ENCODE measurements around the gene PAQR9.

The PAQR9 gene

DNA sequence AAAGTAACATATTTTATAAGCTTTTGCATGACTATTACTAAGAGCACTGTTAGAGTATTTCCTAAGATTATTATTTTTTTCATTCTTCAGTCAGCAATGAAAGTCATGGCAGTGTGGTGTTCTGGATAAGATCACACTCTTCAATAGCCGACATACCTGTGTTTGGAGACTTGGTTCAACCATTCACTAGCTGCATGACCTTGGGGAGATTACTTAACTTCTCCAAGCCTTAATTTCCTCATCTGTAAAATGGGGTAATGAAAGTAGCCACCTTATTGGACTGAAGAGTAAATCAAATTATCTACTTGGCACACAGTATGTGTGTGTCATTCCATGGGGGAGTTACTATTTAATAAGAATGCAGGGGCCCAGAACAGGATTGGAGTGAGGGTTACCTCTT is 50.0 kb downstream of the PAQR9 start:
- no peak for DNase-seq

DNA sequence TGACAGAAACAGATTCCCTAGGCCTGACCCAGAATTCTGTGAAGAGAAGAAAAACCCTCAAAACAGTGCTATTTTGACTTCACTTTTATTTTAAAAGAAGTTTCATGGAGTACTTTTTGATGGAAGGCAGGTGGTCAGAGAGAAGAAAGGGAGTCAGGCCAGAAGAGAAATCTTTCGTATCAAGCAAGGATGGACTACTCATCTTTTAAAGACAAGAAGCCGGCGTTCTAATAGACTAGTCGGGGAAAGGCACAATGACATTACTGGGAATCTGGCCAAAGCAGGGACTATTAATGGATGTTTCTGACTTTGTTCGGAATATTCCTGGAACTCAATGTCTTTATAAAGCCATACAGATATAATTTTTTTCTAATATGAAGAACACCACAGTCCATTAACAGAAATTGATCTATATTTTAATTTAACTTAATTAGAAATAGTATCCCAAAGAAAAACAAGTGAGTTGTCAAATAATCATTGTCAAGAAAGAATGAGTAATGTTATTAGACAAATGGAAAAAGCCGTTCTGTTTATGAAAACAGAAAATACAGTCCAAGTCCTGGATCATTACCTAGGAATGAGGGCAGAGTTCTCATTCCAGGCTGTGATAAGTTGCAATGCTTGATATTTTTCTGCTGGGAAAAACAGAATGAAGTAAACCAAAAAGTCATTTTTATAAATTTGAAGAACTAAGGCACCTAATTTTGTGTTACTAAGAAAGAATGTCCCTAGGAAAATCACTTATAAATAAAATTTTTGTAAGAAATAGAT is 50.9 kb downstream of the PAQR9 start:
- DNase-seq, result no peak
